Endothelial cell of umbilical vein (primary cell): ENCODE results near the gene PPM1D. TPM values are rescaled to one million over a fixed set of nuclear protein-coding genes. Genes with fewer than 3 reads are reported as not detected.

Source experiments
- BruUV-seq: library from RNA; stranded (reverse); fragments of 400-500 nt; replicated peaks from 2 replicates; lab custom pipeline; 2021; lab: Mats Ljungman, UMichigan
- CTCF ChIA-PET: fragments of 300-600, 350-600 bp; sonication (Branson Sonifier 250); formaldehyde crosslinking; loops from one replicate; lab custom pipeline; 2021; ENCODE audit warnings: antibody characterized with exemption, inconsistent platforms; lab: Charles Lee
- POLR2A ChIA-PET: fragments of 300-600, 350-600 bp; sonication (Branson Sonifier 250); formaldehyde crosslinking; loops from one replicate; lab custom pipeline; 2021; ENCODE audit warnings: antibody characterized with exemption, inconsistent platforms; lab: Charles Lee
- DNase-seq: peaks from one replicate; pipeline ENCODE4 v3.0.0-alpha.2; 2011; ENCODE audit warnings: low read depth, low spot score
- FAIRE-seq: peaks from 2 replicates; lab custom pipeline; 2011; peaks lifted over from hg19 to GRCh38; lab: Jason Lieb, UNC
- H2AFZ ChIP-seq: 2 replicates; pipeline ENCODE4 v1.6.0; 2012; ENCODE audit warnings: low read depth, low read length, control low read depth, inconsistent platforms
- H3K27ac ChIP-seq: 2 replicates; pipeline ENCODE4 v1.5.1; 2011; ENCODE audit warnings: low read depth, mild to moderate bottlenecking, control low read depth, low read length, moderate library complexity; ENCODE audit not compliant: insufficient read depth
- H3K27me3 ChIP-seq, 2 experiments: 2 replicates each; pipeline versions ENCODE4 v1.6.0 to v1.6.1; 2011; ENCODE audit warnings: low read length in 2 of 2, mixed read lengths in 1 of 2; ENCODE audit not compliant: control insufficient read depth in 2 of 2, insufficient read depth in 2 of 2
- H3K36me3 ChIP-seq, 2 experiments: 2 replicates in 1 of 2; 3 replicates in 1 of 2; pipeline ENCODE4 v1.5.1; 2011; ENCODE audit warnings: low read length in 2 of 2, mild to moderate bottlenecking in 1 of 2, moderate library complexity in 1 of 2; ENCODE audit not compliant: control insufficient read depth in 2 of 2, insufficient read depth in 2 of 2; ENCODE audit errors: extremely low read depth in 1 of 2
- H3K4me1 ChIP-seq: 3 replicates; pipeline ENCODE4 v1.5.1; 2011; ENCODE audit warnings: mild to moderate bottlenecking, low read length; ENCODE audit not compliant: control insufficient read depth, insufficient read depth; ENCODE audit errors: extremely low read depth
- H3K4me2 ChIP-seq: 2 replicates; pipeline ENCODE4 v1.6.1; 2011; ENCODE audit warnings: low read length, control low read depth, mixed read lengths; ENCODE audit not compliant: insufficient read depth
- H3K4me3 ChIP-seq, 3 experiments: fragments of 200-600 bp in 1 of 3; sonication (generic), shearing (Covaris generic) in 1 of 3; replicated peaks in 1 of 3; 2 replicates each; pipeline ENCODE4 v1.5.1; 2011 to 2016; ENCODE audit warnings: control low read depth in 3 of 3, low read length in 3 of 3, mild to moderate bottlenecking in 2 of 3, inconsistent platforms in 1 of 3, low read depth in 1 of 3, moderate library complexity in 1 of 3; ENCODE audit not compliant: insufficient read depth in 1 of 3
- H3K79me2 ChIP-seq: 2 replicates; pipeline ENCODE4 v1.6.0; 2012; ENCODE audit warnings: low read length, inconsistent platforms; ENCODE audit not compliant: control insufficient read depth, insufficient read depth
- H3K9ac ChIP-seq: replicated peaks from 2 replicates; pipeline ENCODE3; 2011; ENCODE audit warnings: low read length, control low read depth; ENCODE audit not compliant: insufficient read depth; ENCODE audit errors: extremely low read depth
- H3K9me1 ChIP-seq: replicated peaks from 3 replicates; pipeline ENCODE4 v1.6.0; 2011; ENCODE audit warnings: mild to moderate bottlenecking, low read length; ENCODE audit not compliant: control insufficient read depth, insufficient read depth; ENCODE audit errors: extremely low read depth
- H3K9me3 ChIP-seq: replicated peaks from 2 replicates; pipeline ENCODE4 v1.5.1; 2012; ENCODE audit warnings: low read length, inconsistent platforms; ENCODE audit not compliant: control insufficient read depth, insufficient read depth
- H4K20me1 ChIP-seq: replicated peaks from 2 replicates; pipeline ENCODE3; 2011; ENCODE audit warnings: mild to moderate bottlenecking, low read length; ENCODE audit not compliant: control insufficient read depth, insufficient read depth; ENCODE audit errors: extremely low read depth
- CTCF ChIP-seq, 2 donors: IDR thresholded peaks; 1 replicate in 1 of 2; 2 replicates in 1 of 2; pipeline ENCODE4 v1.5.1; 2011; ENCODE audit warnings: low read length in 2 of 2, mild to moderate bottlenecking in 2 of 2, moderate library complexity in 2 of 2, control low read depth in 1 of 2, inconsistent platforms in 1 of 2, low read depth in 1 of 2; ENCODE audit not compliant: insufficient read depth in 1 of 2; ENCODE audit errors: extremely low read depth in 1 of 2
- FOS ChIP-seq: IDR thresholded peaks from 2 replicates; pipeline ENCODE4 v1.6.1; 2011; ENCODE audit warnings: mild to moderate bottlenecking, low read length, moderate library complexity, borderline replicate concordance; ENCODE audit not compliant: insufficient read depth
- GATA2 ChIP-seq: IDR thresholded peaks from 2 replicates; pipeline ENCODE4 v1.7.0; 2011; ENCODE audit warnings: low read depth, mild to moderate bottlenecking, moderate library complexity, mixed read lengths, low read length; ENCODE audit not compliant: insufficient read length, insufficient read depth
- MAX ChIP-seq: IDR thresholded peaks from 2 replicates; pipeline ENCODE4 v1.6.1; 2011; ENCODE audit not compliant: insufficient read depth, insufficient read length
- POLR2A ChIP-seq: IDR thresholded peaks from 2 replicates; pipeline ENCODE4 v1.6.1; 2012; ENCODE audit warnings: low read depth, mild to moderate bottlenecking, control low read depth, low read length
- dilution Hi-C: fragments of 300-500 bp; cut with MboI; formaldehyde crosslinking; loops from one replicate; pipeline ENCODE4 v1.15.0; 2019; ENCODE audit warnings: low sequenced_read_pairs; ENCODE audit not compliant: extremely low pct_ligation_motif_present
- intact Hi-C: fragments of 100-400 bp; cut with micrococcal nuclease; formaldehyde crosslinking; loops from one replicate; pipeline ENCODE4 v1.10.0; 2022
- polyA plus RNA-seq, 4 experiments: library from polyadenylated mRNA; depleted of rRNA in 3 of 4; stranded (reverse) in 3 of 4; unstranded in 1 of 4; fragments of >200 nt; gene quantifications; 2 replicates each; pipeline versions ENCODE4 v1.2.1 to v1.2.3, GENCODE V29; 2011 to 2012; ENCODE audit warnings: missing spikeins in 1 of 4
- total RNA-seq: library from RNA; stranded (reverse); gene quantifications from 2 replicates; pipeline ENCODE4 v1.2.3, GENCODE V29; 2021

Gene PPM1D
- total and polyA plus RNA-seq, 2 donors (not counting 3 experiments of a cell fraction or from before 2014, with no cell fraction given), result 7.9 to 19.0 TPM

DNA sequence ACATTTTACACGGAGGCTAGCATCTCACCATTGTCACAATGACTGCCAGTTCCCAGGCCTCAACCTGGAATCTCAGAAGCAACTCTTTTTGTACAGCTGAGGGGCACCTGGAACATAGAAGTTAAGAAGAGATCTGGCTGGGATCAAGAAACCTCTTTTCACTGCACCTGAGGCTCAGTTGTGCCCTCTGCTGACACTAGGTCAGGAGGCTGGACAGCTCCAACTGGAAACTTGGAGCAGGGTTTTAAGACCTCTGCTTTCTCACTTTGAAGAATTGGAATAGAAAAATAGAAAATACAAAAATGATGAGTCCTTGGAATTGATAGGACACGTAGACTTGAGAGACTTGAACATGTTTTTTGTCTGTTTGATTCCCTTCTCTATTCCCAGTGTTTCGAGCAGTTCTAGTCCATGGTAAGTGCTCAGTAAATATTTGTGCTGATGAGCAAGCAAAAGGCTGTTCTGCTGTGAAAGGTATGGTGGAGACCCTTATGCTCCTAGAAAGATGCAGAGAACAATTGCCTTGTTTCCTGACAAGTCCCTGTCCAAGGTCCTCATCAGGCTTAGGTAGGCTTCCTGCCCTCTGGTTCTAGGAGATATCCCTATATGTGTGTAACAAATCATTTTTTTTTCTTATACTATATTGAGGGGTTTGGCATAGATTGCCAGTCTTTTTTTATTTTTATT, 13.6 kb upstream of the PPM1D start:
- Histone ChIP-seq H3K9ac (no peak overlapping the region), H3K4me3 (no peak overlapping the region), H3K9me3 (no peaks in the 10 kb centered on the region), H3K9me1 (no peaks in the 10 kb centered on the region), H4K20me1 (no peaks in the 10 kb centered on the region), H3K79me2 (no peaks in the 10 kb centered on the region), H3K27me3 (peaks cover 0 to 3% of the 10 kb centered on the region in 2 experiments), H3K27ac (no peak overlapping the region), H2AFZ (no peak overlapping the region), H3K4me1 (no peaks in the 10 kb centered on the region), H3K36me3 (no peaks in the 10 kb centered on the region), H3K4me2 (no peak overlapping the region)
- dilution Hi-C loops (no loop called here), intact Hi-C loops (no loop called here)
- DNase-seq, result no peak
- TF ChIP-seq MAX (no peak), GATA2 (no peak), FOS (no peak), CTCF (IDR thresholded peaks at IDR 0.05; ENCODE audit: extremely low read depth in 1 of 2, insufficient read depth in 1 of 2, low read depth in 1 of 2, low read length in 2 of 2) (peak in 1 of 2 donors; percentile 20), POLR2A (no peak)
- ChIA-PET POLR2A (no interaction called here), CTCF (interaction anchor here (0.7 to 1.5 kb wide), 9 partner anchors 9 to 62 kb away, joined by 3 to 8 read pairs (median 4); partner anchors contain the start of gene PPM1D)
- BruUV-seq, result no TSS peak
- no peak for FAIRE-seq
